HL-60 (cell line): ENCODE measurements around the gene YIF1A.

Experiments
- POLR2AphosphoS5 ChIP-seq: IDR thresholded peaks from 2 replicates; pipeline ENCODE4 v1.6.1; 2012; ENCODE audit warnings: low read depth
- TF ChIP-seq, protein P1 (sequence below): IDR thresholded peaks from one replicate; pipeline ENCODE4 v1.5.1; 2011; ENCODE audit warnings: low read length, control low read depth, inconsistent platforms; ENCODE audit not compliant: insufficient read depth

- TF ChIP-seq, protein P1, sequence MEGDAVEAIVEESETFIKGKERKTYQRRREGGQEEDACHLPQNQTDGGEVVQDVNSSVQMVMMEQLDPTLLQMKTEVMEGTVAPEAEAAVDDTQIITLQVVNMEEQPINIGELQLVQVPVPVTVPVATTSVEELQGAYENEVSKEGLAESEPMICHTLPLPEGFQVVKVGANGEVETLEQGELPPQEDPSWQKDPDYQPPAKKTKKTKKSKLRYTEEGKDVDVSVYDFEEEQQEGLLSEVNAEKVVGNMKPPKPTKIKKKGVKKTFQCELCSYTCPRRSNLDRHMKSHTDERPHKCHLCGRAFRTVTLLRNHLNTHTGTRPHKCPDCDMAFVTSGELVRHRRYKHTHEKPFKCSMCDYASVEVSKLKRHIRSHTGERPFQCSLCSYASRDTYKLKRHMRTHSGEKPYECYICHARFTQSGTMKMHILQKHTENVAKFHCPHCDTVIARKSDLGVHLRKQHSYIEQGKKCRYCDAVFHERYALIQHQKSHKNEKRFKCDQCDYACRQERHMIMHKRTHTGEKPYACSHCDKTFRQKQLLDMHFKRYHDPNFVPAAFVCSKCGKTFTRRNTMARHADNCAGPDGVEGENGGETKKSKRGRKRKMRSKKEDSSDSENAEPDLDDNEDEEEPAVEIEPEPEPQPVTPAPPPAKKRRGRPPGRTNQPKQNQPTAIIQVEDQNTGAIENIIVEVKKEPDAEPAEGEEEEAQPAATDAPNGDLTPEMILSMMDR: no peak
- TF ChIP-seq POLR2AphosphoS5: no peak
Measured at GRCh38 chr11:66263231-66263630, 25.7 kb downstream of the YIF1A start.
